GM19099 (cell line): ENCODE data around the gene NPTXR.

ENCODE experiments used
- POLR2A ChIP-seq: IDR thresholded peaks from 3 replicates; pipeline ENCODE4 v1.6.1; 2011; ENCODE audit warnings: low read depth; ENCODE audit not compliant: insufficient read length; ENCODE audit errors: extremely low read depth

The NPTXR gene

GRCh38 chr22:38844315-38845003, 631 bp upstream of the NPTXR start:
- no peak for TF ChIP-seq POLR2A

DNA sequence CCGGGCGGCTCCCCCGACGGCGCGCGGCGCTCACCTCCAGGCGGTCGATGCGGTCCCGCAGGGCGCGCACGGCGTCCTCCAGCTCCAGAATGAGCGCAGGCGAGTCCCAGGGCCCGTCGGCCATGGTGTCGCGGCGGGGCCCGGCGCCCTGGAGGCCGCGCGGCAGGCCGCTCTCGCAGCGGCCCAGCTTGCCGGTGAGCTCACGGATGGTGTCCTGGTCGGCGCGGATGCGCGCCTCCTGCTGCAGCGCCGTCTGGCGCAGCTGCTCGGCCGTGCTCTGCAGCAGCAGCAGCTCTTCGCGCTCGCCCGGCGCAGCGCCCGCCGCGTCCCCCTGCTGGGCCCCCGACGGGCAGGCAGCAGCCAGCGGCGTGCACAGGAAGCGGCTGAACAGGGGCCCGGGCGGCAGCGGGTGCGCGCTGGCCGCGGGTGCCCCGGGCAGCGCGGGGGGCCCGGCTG, 599 bp downstream of the NPTXR start:
- no peak for TF ChIP-seq POLR2A

DNA sequence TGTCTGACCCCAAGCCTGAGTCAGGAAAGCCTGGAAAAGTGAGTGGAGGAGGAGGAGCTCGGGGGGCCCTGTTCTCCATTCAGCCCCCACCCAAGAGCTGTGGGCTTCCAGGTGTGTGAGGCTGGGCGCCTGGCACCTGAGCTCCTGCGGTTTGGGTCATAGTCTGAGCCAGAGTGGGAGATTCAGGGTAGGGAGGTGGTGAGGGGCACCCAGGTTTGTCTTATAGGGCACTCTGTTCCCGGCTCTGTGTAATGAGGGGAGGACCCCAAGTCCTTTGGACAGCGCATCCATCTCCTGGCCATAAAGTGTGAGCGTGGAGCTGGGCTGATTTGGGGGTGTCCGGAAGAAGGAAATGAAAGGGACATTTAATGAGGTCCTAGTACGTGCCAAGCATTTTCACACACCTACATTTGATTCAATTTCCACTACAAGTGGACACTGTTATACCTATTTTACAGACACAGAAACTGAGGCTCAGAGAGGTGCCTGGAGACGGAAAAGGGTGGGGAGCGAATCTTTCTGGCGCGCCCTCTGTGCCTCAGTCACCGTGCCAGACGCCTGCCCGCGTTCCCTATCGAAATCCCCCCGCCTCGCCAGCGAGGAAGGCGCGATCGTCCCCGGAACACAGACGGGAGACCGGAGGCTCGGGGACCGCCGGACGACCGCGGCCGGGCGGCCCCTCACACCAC, 1.2 kb downstream of the NPTXR start:
- no peak for TF ChIP-seq POLR2A

- no peak for TF ChIP-seq POLR2A
These were observed 2.2 kb downstream of the NPTXR start for GRCh38 chr22:38841635-38842034.

- TF ChIP-seq POLR2A, result no peak
These were observed 2.6 kb downstream of the NPTXR start for GRCh38 chr22:38841211-38841610.

DNA sequence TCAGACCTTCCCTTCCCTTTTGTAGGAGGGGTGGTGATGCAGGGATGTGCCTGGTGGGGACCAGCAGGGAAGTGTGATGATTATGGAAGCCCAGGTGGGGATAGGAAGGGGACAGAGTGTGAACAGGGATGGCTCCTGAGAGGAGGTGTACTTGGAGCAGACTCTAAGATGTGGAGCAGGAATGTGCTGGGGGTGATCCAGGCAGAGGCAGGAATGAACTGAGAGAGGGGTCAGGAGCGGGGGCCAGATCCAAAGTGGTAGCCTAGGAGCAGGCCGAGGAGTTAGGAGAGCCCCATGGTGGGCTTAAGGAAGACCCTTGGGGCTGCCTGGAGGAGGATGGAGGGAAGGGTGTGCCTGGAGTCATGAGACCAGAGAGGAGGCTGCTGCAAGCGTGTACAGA, 3.7 kb downstream of the NPTXR start:
- no peak for TF ChIP-seq POLR2A

- no peak for TF ChIP-seq POLR2A
These were observed 4.1 kb downstream of the NPTXR start for GRCh38 chr22:38839686-38840085.

GRCh38 chr22:38837414-38837928, 6.4 kb downstream of the NPTXR start:
- no peak for TF ChIP-seq POLR2A

DNA sequence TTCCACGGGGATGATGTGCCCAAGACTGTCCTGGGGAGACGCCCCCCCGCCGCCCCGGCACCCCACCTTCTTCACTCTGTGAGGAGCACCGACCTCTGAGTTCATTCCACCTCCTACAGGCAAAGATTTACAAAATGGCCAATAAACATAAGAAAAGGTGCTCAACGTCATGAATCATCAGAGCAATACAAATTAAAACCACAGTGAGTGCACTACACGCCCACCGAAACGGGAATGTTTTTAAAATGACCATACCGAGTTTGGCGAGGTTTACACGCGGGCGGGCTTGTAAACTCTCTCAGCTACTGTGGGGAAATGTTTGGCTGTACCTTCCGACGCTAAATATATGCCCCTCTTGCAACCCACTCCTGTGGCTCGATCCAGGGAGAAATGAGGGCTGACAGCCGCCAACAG, 7.9 kb downstream of the NPTXR start:
- no peak for TF ChIP-seq POLR2A

- TF ChIP-seq POLR2A, result no peak
These were observed 8.8 kb downstream of the NPTXR start for GRCh38 chr22:38834991-38835390.

DNA sequence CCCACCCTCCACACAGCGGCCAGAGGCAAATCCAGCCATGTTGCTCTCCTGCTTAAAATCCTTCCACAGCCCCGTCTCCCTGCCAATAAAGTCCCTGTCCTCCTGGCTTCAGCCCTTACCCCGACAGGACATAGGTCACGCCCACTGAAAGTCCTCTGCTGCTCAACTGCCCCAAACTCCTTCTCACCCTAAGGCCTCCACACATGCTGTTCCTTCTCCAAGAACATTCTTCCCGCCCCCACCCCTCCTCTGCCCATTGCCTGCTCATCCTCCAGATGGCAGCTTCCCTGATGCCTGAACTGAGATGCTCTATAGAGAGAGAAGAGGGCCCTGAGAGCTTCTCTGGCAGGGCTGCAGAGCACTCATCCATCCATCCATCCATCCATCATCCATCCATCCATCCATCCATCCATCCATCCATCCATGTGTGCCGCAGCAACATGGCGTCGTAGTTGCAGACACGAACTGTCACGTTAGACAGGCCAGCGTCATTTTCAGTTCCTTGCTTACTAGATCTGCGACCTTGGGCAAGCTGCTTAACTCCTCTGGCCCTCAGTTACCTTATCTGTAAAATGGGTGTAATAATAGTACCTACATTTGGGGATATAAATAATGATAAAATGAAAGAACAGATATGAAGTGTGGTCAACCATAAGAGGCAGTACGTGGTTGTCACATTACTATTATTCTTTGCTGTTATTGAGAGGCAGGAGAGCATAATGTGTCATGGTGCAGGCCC, 9.4 kb downstream of the NPTXR start:
- no peak for TF ChIP-seq POLR2A

DNA sequence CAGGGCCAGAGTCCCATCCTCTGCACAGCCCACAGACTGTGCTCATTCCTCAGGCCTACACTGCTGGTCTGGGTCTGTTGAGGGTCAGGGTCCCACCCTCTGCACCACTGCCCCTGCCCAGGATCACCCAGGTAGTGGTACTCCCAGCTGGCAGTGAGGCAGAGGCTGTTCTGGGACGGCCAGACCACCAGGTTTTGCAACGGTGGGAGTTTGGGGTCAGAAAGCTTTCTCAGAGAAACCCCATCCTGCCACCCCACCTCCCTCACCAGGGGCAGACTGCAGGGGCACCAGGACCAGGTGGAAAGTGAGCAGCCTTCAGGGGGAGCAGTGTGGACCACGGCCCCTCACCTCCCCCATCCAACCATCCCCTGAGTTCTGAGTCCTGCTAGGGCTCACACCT, 10.8 kb downstream of the NPTXR start:
- TF ChIP-seq POLR2A, result no peak

- TF ChIP-seq POLR2A, result no peak
These were observed 11.5 kb downstream of the NPTXR start for GRCh38 chr22:38832005-38832978.

DNA sequence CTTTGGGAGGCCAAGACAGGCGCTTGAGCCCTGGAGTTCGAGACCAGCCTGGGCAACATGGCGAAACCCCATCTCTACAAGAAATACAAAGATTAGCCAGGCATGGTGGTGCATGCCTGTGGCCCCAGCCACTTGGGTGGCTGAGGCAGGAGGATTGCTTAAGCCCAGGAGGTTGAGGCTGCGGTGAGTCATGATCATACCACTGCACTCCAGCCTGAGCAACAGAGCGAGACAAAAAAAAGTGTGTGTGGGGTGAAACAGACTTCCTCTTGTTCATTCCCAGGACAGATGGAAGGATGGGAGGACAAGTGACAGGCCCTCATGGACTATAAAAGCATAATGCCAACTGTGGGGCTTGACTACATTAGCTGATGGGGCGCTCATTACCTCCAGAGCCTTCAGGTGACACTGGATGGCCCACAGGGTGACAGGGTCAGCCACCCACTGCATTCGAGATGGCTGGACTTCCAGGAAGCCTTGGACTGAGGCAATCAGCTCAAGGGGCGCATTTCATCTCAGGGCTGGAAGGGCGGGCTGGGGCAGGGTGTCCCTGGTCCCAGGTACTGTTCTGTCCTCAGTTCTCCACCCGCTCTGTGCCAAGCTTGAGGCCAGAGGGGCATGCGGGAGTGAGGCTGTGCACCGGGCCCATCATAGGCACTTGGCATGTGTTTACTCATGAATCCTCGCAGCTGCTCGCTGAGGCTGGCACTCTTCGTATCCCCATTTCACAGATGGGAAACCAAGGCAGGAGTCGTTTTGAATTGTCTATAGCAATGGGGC, 12.5 kb downstream of the NPTXR start:
- no peak for TF ChIP-seq POLR2A

- TF ChIP-seq POLR2A, result no peak
These were observed 13.1 kb downstream of the NPTXR start for GRCh38 chr22:38830845-38831108.
